ENCODE results near the gene TUSC2.
A peak's percentile ranks its signal among the peaks of the same experiment; 100 is the strongest.

TUSC2 gene

GRCh38 chr3:50354186-50354764, 26.3 kb upstream of the TUSC2 start:
- DNase-seq (ENCODE audit: low spot score): no peak

GRCh38 chr3:50353245-50354004, 25.4 kb upstream of the TUSC2 start:
- DNase-seq (ENCODE audit: low spot score): no peak

- DNase-seq (ENCODE audit: low spot score): no peak
Measured at GRCh38 chr3:50352781-50353180, 24.8 kb upstream of the TUSC2 start.

- DNase-seq (ENCODE audit: low spot score): no peak
Measured at GRCh38 chr3:50351323-50351697, 23.3 kb upstream of the TUSC2 start.

- peak; percentile 99 for DNase-seq (ENCODE audit: low spot score)
Measured at GRCh38 chr3:50350527-50351322, 22.7 kb upstream of the TUSC2 start, which contains the start of the genes CYB561D2 and NPRL2. TSS of gene CYB561D2 (plus strand) at chr3:50350862. CDS start at chr3:50351434, 572 bp downstream. TSS of gene NPRL2 (minus strand) at chr3:50350775. CDS start at chr3:50350652, 123 bp downstream.

GRCh38 chr3:50350213-50350526, 22.1 kb upstream of the TUSC2 start:
- no peak for DNase-seq (ENCODE audit: low spot score)

- peak; percentile 85 for DNase-seq (ENCODE audit: low spot score)
Measured at GRCh38 chr3:50347187-50347813, 19.3 kb upstream of the TUSC2 start.

GRCh38 chr3:50345586-50346234, 17.7 kb upstream of the TUSC2 start, which contains the start of gene ZMYND10:
TSS of gene ZMYND10 (minus strand) at chr3:50345732. CDS start at chr3:50345579, 153 bp downstream.
- DNase-seq (ENCODE audit: low spot score): peak; percentile 76

- no peak for DNase-seq (ENCODE audit: low spot score)
Measured at GRCh38 chr3:50345008-50345407, 17.0 kb upstream of the TUSC2 start.

GRCh38 chr3:50342813-50343633, 15.0 kb upstream of the TUSC2 start:
- no peak for DNase-seq (ENCODE audit: low spot score)

- DNase-seq (ENCODE audit: low spot score): no peak
Measured at GRCh38 chr3:50341996-50342650, 14.1 kb upstream of the TUSC2 start.

- no peak for DNase-seq (ENCODE audit: low spot score)
Measured at GRCh38 chr3:50341537-50341936, 13.5 kb upstream of the TUSC2 start.

- DNase-seq (ENCODE audit: low spot score): peak; percentile 51
Measured at GRCh38 chr3:50340448-50341329, 12.7 kb upstream of the TUSC2 start, which contains the start of gene RASSF1. TSS of gene RASSF1 (minus strand) at chr3:50340836. CDS start at chr3:50340805, 31 bp downstream.

GRCh38 chr3:50340147-50340447, 12.1 kb upstream of the TUSC2 start:
- DNase-seq (ENCODE audit: low spot score): no peak

GRCh38 chr3:50339485-50340146, 11.6 kb upstream of the TUSC2 start:
- no peak for DNase-seq (ENCODE audit: low spot score)

- DNase-seq (ENCODE audit: low spot score): no peak
Measured at GRCh38 chr3:50338965-50339364, 10.9 kb upstream of the TUSC2 start.

GRCh38 chr3:50337175-50337861, 9.3 kb upstream of the TUSC2 start:
- peak; percentile 95 for DNase-seq (ENCODE audit: low spot score)

GRCh38 chr3:50336452-50337174, 8.6 kb upstream of the TUSC2 start:
- peak; percentile 30 for DNase-seq (ENCODE audit: low spot score)
